Testis (tissue), 3 donors: Measurements from ENCODE around the gene SERPIND1. TPM values are rescaled to one million over a fixed set of nuclear protein-coding genes. Genes with fewer than 3 reads are reported as not detected.
"Not testable (repeated sequence)": the region's sequence is repeated elsewhere in the genome, so short reads cannot be mapped to it uniquely, and the experiment has no call there.

ENCODE experiments used
- DNase-seq: peaks from one replicate; pipeline ENCODE4 v3.0.0-alpha.2; 2019
- H3K27ac ChIP-seq, 2 donors: fragments of 200-600 bp; sonication (generic); one replicate each; pipeline ENCODE4 v1.5.1; 2019
- H3K27me3 ChIP-seq: fragments of 200-600 bp; sonication (generic); one replicate; pipeline ENCODE4 v1.5.1; 2019
- H3K36me3 ChIP-seq: fragments of 200-600 bp; sonication (generic); one replicate; pipeline ENCODE4 v1.5.1; 2017; ENCODE audit warnings: low read depth; ENCODE audit errors: missing control alignments
- H3K4me1 ChIP-seq: fragments of 200-600 bp; sonication (generic); one replicate; pipeline ENCODE4 v1.5.1; 2019
- H3K4me3 ChIP-seq, 2 donors: fragments of 200-600 bp; sonication (generic); one replicate each; pipeline ENCODE4 v1.5.1; 2017 to 2019
- H3K9me3 ChIP-seq: fragments of 200-600 bp; sonication (generic); one replicate; pipeline ENCODE4 v1.5.1; 2017
- CTCF ChIP-seq, 3 experiments: fragments of 450-650 bp in 2 of 3; fragments of 200-600 bp in 1 of 3; sonication (generic) in 1 of 3; IDR thresholded peaks; one replicate each; pipeline ENCODE4 v1.5.1; 2016 to 2019; ENCODE audit warnings: antibody characterized with exemption in 3 of 3, mild to moderate bottlenecking in 2 of 3, moderate library complexity in 1 of 3
- POLR2A ChIP-seq: fragments of 450-650 bp; IDR thresholded peaks from one replicate; pipeline ENCODE4 v1.6.1; 2017; ENCODE audit warnings: antibody characterized with exemption, mild to moderate bottlenecking, moderate library complexity
- WGBS, 2 donors: methylation state at CpG; one replicate each; pipeline ENCODE4 v1.1.5; 2018; 5-methylcytosine and 5-hydroxymethylcytosine counted together
- intact Hi-C: fragments of 100-400 bp; cut with DNase I; formaldehyde crosslinking; loops from one replicate; pipeline ENCODE4 v1.15.1; 2023; ENCODE audit warnings: low total_unique reads
- polyA plus RNA-seq: library from polyadenylated mRNA; stranded (reverse); fragments of 350-450 nt; fragmentation: Illumina TruSeq; extraction: RNeasy Lipid Tissue Mini Kit (QIAGEN cat#74804); gene quantifications from one replicate; pipeline ENCODE4 v1.2.3, GENCODE V29; 2014; ENCODE audit warnings: low read depth, low replicate concordance; ENCODE audit not compliant: insufficient read depth
- total RNA-seq, 2 donors: library from RNA; depleted of rRNA; stranded (reverse); fragments of >200 nt; gene quantifications; one replicate each; pipeline ENCODE4 v1.2.3, GENCODE V29; 2016

SERPIND1 gene
- total and polyA plus RNA-seq, 3 donors from 2014 or later = 0.16 to 0.78 (median 0.25) TPM

- intact Hi-C loops = no loop called here
- WGBS, 2 donors = 91 to 92% methylated on average over 9 of the region's 9 CpGs
- no peaks in the 10 kb centered on the region for H3K9me3 ChIP-seq
- no peaks in the 10 kb centered on the region for H3K36me3 ChIP-seq
- no peaks in the 10 kb centered on the region for H3K4me1 ChIP-seq
- DNase-seq = no peak
- TF ChIP-seq CTCF (IDR thresholded peaks at IDR 0.05) = no peak
- no peak for TF ChIP-seq POLR2A
- H3K4me3 ChIP-seq = no peak overlapping the region
- no peaks in the 10 kb centered on the region for H3K27me3 ChIP-seq
- H3K27ac ChIP-seq = no peak overlapping the region
Observed at GRCh38 chr22:20819471-20819870, 45.6 kb downstream of the SERPIND1 start.

GRCh38 chr22:20821717-20822239, 47.9 kb downstream of the SERPIND1 start:
- DNase-seq, H3K27ac ChIP-seq, H3K4me1 ChIP-seq, H3K9me3 ChIP-seq, intact Hi-C loops, H3K4me3 ChIP-seq, H3K36me3 ChIP-seq, H3K27me3 ChIP-seq: not testable (repeated sequence)
- WGBS, 2 donors = 90 to 95% methylated on average over 8 of the region's 8 CpGs

GRCh38 chr22:20822240-20822639, 48.3 kb downstream of the SERPIND1 start:
- DNase-seq = no peak
- Histone ChIP-seq H3K4me3 (no peak overlapping the region), H3K36me3 (no peaks in the 10 kb centered on the region), H3K27me3 (no peaks in the 10 kb centered on the region), H3K4me1 (no peaks in the 10 kb centered on the region), H3K27ac (no peak overlapping the region), H3K9me3 (no peaks in the 10 kb centered on the region)
- 94 to 96% methylated on average over 5 of the region's 5 CpGs for WGBS, 2 donors
- intact Hi-C loops = no loop called here
- no peak for TF ChIP-seq POLR2A
- no peak for TF ChIP-seq CTCF (IDR thresholded peaks at IDR 0.05)

GRCh38 chr22:20823264-20823663, 49.4 kb downstream of the SERPIND1 start:
- whole genome bisulfite sequencing, 2 donors = 89 to 94% methylated on average over 1 of the region's 1 CpG
- H3K27ac ChIP-seq = no peak overlapping the region
- no peaks in the 10 kb centered on the region for H3K36me3 ChIP-seq
- no peaks in the 10 kb centered on the region for H3K9me3 ChIP-seq
- DNase-seq = no peak
- TF ChIP-seq CTCF (IDR thresholded peaks at IDR 0.05) = no peak
- TF ChIP-seq POLR2A = no peak
- H3K4me3 ChIP-seq = no peak overlapping the region
- intact Hi-C loops = no loop called here
- no peaks in the 10 kb centered on the region for H3K4me1 ChIP-seq
- no peaks in the 10 kb centered on the region for H3K27me3 ChIP-seq

DNA sequence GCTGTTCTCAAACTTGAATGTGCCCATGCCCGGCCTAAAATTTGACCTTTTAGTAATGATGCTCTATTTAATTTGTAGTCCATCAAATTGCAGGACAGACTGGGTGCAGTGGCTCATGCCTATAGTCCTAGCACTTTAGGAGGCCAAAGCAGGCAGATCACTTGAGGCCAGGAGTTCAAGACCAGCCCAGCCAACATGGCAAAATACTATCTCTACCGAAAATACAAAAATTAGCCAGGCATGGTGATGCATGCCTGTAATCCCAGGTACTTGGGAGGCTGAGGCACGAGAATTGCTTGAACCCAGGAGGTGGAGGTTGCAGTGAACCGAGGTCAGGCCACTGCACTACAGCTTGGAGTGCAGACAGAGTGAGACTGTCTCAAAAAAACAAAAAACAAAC, 51.3 kb downstream of the SERPIND1 start:
- 97% methylated on average over 4 of the region's 4 CpGs for WGBS, 2 donors
- H3K27me3 ChIP-seq, H3K4me3 ChIP-seq, H3K27ac ChIP-seq, H3K36me3 ChIP-seq, intact Hi-C loops, H3K4me1 ChIP-seq, DNase-seq, H3K9me3 ChIP-seq: not testable (repeated sequence)

- WGBS, 2 donors = 89 to 95% methylated on average over 6 of the region's 6 CpGs
- H3K27ac ChIP-seq = no peak overlapping the region
- H3K36me3 ChIP-seq = no peaks in the 10 kb centered on the region
- no peaks in the 10 kb centered on the region for H3K27me3 ChIP-seq
- H3K9me3 ChIP-seq = no peaks in the 10 kb centered on the region
- intact Hi-C loops = no loop called here
- TF ChIP-seq POLR2A (no peak), CTCF (IDR thresholded peaks at IDR 0.05) (no peak)
- no peak overlapping the region for H3K4me3 ChIP-seq
- DNase-seq = no peak
- H3K4me1 ChIP-seq = no peaks in the 10 kb centered on the region
Observed at GRCh38 chr22:20825624-20826023, 51.7 kb downstream of the SERPIND1 start.

- H3K36me3 ChIP-seq, H3K4me1 ChIP-seq, intact Hi-C loops, H3K9me3 ChIP-seq, H3K27me3 ChIP-seq, H3K27ac ChIP-seq, H3K4me3 ChIP-seq, DNase-seq: not testable (repeated sequence)
- 91 to 95% methylated on average over 5 of the region's 5 CpGs for WGBS, 2 donors
Observed at GRCh38 chr22:20826373-20827152, 52.6 kb downstream of the SERPIND1 start.
